BJ (cell line): ENCODE data around the gene PER2. TPM values are rescaled to one million over a fixed set of nuclear protein-coding genes. Genes with fewer than 3 reads are reported as not detected.

ENCODE experiments used
- CTCF ChIA-PET: fragments of 350-600 bp; formaldehyde crosslinking; extraction: SDS; loops from one replicate; lab custom pipeline; 2021; ENCODE audit warnings: antibody characterized with exemption, inconsistent platforms; lab: Yijun Ruan, JAX
- POLR2A ChIA-PET: fragments of 300-600 bp; sonication (Branson Sonifier 250); formaldehyde crosslinking; extraction: SDS; loops from one replicate; lab custom pipeline; 2021; ENCODE audit warnings: antibody characterized with exemption; lab: Charles Lee
- DNase-seq: peaks from one replicate; pipeline ENCODE4 v3.0.0-alpha.2; 2011; ENCODE audit warnings: low read depth
- H3K27me3 ChIP-seq: 2 replicates; pipeline ENCODE4 v1.6.0; 2011; ENCODE audit warnings: low read length; ENCODE audit not compliant: control insufficient read depth, insufficient read depth
- H3K36me3 ChIP-seq: 2 replicates; pipeline ENCODE4 v1.5.1; 2011; ENCODE audit warnings: low read length; ENCODE audit not compliant: control insufficient read depth, insufficient read depth
- H3K4me3 ChIP-seq: 2 replicates; pipeline ENCODE4 v1.5.1; 2011; ENCODE audit warnings: low read depth, mild to moderate bottlenecking, control low read depth, low read length
- polyA plus RNA-seq: library from polyadenylated mRNA; depleted of rRNA; stranded (reverse); fragments of >200 nt; gene quantifications from 2 replicates; pipeline ENCODE4 v1.2.3, GENCODE V29; 2011
- TF ChIP-seq, protein P1 (sequence below): IDR thresholded peaks from 2 replicates; pipeline ENCODE4 v1.5.1; 2011; ENCODE audit warnings: low read depth, mild to moderate bottlenecking, control low read depth, inconsistent platforms, low read length, moderate library complexity; ENCODE audit not compliant: insufficient read depth

Gene PER2
- polyA plus RNA-seq, 1 experiment = 3.1 TPM

DNA sequence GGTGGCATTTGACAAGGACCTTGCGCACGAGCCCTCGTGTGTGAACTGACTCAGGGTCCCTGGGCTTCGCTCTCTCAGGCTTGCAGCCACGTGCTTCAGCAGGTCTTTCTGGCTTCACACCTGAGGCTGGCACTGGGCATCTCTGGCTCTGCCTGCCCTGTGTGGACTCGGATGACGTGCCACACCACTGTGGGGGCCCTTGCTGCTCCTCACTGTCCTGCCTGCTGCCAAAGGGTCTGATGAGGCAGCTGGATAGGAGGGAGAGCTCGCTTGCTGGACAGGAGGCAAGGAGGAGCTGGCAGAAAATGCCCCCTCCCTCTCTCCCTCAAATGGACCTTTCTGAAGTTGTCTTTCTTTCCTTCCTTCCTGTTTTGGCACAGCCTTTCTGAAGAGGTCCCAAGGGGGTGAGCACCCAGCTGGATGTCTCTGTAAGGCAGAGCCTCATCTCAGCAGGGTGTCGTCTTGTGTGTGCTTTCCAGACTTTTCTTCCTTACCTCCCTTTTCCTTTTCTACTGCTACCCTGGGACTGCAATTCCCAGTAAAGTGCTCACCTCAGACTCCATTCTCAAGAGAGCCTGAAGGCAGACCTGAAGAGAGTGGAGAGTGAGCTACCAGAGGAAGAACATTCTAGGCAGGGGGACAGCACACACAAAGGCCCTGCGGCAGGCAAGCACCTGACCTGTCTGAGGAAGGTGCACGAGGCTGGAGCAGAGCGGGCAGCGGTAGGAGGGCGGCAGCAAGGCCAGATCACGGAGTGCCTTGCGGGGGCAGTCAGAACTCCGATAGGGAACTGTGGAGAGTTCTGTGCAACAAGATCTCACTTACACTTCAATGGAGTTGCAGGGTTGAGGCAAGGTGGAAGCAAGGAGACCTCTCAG lies 5.3 kb downstream of the PER2 start:
- ChIA-PET CTCF (interaction anchor here (1.7 kb wide), 1 partner anchor 19 kb away, joined by 6 read pairs; no protein-coding TSS in a partner anchor), POLR2A (no interaction called here)
- DNase-seq = no peak

DNA sequence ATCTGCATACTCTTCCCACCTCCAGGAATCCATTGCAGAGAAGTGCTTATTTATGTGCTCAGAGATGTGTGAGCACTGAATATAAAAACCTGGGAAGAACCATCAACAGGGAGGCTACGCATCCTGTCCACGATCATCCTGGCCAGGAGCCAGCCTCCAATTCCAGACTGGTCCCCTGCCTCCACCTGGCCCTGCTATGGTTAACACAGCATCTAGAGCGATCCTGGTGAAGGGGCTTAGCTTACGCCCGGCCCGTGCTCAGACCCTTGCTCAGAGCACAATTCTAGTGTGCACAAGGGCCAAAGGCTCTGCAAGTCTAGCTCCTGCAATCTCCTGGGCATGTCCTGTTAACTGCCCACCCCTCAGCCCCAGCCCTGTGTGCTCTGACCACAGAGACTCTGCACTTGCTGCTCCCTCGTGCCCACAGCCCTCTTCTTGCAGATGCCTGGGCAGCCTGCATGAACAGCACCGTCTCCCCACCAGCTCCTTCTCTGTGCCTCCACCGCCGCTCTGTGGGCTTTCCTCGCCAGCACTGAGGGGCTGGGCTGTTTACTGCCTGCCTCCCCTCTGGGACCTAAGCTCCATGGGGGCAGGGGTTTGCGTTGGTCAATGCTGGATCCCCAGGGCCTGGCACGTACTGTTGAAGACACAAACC lies 6.5 kb downstream of the PER2 start:
- POLR2A ChIA-PET = no interaction called here
- CTCF ChIA-PET = no interaction called here
- TF ChIP-seq, protein P1, sequence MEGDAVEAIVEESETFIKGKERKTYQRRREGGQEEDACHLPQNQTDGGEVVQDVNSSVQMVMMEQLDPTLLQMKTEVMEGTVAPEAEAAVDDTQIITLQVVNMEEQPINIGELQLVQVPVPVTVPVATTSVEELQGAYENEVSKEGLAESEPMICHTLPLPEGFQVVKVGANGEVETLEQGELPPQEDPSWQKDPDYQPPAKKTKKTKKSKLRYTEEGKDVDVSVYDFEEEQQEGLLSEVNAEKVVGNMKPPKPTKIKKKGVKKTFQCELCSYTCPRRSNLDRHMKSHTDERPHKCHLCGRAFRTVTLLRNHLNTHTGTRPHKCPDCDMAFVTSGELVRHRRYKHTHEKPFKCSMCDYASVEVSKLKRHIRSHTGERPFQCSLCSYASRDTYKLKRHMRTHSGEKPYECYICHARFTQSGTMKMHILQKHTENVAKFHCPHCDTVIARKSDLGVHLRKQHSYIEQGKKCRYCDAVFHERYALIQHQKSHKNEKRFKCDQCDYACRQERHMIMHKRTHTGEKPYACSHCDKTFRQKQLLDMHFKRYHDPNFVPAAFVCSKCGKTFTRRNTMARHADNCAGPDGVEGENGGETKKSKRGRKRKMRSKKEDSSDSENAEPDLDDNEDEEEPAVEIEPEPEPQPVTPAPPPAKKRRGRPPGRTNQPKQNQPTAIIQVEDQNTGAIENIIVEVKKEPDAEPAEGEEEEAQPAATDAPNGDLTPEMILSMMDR = no peak
- Histone ChIP-seq H3K4me3 (no peak overlapping the region), H3K27me3 (no peaks in the 10 kb centered on the region), H3K36me3 (peaks cover 2% of the 10 kb centered on the region; the same call in 1 of the 2 replicates)
- DNase-seq = no peak

More for the DNA sequence above, 5.3 kb downstream of the PER2 start:
- no peaks in the 10 kb centered on the region for H3K27me3 ChIP-seq
- TF ChIP-seq, protein P1 = no peak
- H3K36me3 ChIP-seq = peaks cover 2% of the 10 kb centered on the region; the same call in 1 of the 2 replicates
- H3K4me3 ChIP-seq = no peak overlapping the region

DNA sequence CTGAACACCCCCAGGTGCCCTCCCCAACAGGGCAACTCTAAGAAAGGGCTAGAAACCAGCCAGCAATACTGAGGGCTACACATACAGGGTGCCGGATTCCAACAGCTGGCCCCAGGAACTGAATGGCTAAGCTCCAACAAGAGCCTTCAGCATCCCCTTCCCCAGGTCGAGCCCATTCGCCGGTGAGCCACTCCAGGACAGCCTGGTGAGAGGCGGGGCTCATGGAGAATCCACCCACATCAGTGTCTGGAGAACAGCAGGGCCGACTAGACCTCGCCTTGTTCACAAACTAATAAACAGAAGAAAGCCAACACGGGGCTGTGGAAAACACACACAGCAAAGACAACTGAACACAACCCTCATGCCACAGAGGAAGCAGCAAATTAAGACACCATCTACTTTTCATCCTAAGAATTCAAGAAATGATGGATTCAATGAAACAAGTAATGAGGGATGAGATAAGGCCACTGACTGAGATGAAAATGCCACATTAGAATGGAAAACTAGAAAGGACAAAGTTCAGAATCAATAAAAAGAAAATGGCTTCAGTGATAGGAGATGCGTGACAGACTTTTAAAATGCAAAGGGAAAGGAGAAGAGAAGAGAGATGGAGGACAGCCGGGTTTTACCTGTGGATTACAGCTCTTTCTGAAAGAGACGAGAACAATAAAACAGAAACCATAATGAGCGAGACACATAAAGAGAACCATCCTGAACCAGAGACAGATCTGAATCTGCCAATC lies 8.2 kb downstream of the PER2 start:
- peaks cover 7% of the 10 kb centered on the region for H3K36me3 ChIP-seq

DNA sequence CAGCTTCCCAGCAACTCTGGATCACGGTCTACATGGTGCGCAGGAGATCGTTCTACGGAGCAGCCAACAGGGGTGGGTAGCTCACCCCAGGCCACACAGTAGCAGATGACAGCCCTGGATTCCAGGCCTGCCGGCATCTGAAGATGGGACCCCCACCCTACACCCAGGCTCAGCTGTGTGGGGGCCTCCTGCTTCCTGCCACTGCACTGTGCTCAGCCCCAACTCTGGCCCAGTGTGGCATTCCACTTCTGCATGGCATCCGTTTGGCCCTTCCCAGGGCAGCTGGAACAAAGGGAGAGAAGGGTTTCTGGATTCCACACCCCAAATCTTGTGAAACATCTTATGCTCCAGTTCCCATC lies 9.1 kb downstream of the PER2 start:
- no peak for DNase-seq
- ChIA-PET POLR2A (no interaction called here), CTCF (interaction anchor here (3.3 kb wide), 1 partner anchor 15 kb away, joined by 22 read pairs; no protein-coding TSS in a partner anchor)
- H3K27me3 ChIP-seq = no peaks in the 10 kb centered on the region
- H3K36me3 ChIP-seq = peaks cover 9% of the 10 kb centered on the region
- TF ChIP-seq, protein P1 = no peak
- no peak overlapping the region for H3K4me3 ChIP-seq

More for the DNA sequence above, 8.2 kb downstream of the PER2 start:
- no peak for DNase-seq
- ChIA-PET POLR2A (no interaction called here), CTCF (interaction anchor here (3.3 kb wide), 1 partner anchor 16 kb away, joined by 22 read pairs; no protein-coding TSS in a partner anchor)
- H3K4me3 ChIP-seq = no peak overlapping the region
- H3K27me3 ChIP-seq = no peaks in the 10 kb centered on the region
- TF ChIP-seq, protein P1 = no peak
